ENCODE measurements around the gene USE1.
A peak's percentile ranks its signal among the peaks of the same experiment; 100 is the strongest.

Gene USE1

DNA sequence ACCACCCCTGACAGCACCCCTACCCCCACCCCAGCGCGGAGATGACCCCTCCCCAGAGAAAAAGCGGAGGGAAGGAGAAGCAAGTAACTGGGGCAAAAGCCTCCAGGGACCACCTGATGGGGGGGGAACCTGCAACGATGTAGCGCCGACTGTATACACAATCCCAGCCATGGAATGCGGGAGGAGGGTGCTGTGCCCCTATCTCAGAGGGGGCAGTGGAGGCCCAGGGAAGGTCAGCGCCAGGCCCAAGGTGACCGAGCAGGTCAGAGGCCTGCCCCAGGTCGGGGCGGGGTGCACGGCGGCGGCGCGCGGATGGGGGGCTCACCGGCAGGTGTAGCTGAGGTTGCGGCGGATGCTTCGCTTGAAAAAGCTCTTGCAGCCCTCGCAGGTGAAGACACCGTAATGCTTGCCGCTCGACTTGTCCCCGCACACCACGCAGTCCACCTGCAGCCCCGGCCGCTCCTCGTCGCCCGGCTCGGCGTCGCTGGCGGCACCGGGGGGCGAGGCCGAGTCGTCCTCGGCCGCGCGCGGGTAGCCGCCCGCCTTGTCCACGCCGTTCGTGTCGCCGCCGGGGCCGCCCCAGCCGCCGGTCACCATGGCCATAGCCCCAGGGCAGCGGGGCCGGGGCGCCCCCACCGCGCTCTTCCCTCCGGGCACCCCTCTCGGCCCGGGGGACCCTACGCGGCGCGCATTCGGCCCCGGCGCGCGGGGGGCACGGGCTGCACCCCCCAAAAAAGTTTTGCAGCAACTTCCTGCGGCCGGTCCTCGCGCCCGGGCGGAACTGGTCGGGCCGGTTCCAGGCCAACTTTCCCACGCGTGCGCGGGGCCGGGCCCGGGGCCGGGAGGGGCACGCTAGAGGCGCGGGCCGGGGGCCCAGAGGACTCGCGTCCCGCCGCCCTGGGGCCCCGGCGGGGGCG is 29.7 kb downstream of the USE1 start:
- Histone ChIP-seq H3K36me3 (ENCODE audit: insufficient read depth, low read length) (peaks cover 7% of the 10 kb centered on the region), H3K27me3 (ENCODE audit: insufficient read depth, low read length) (no peaks in the 10 kb centered on the region), H3K9me3 (ENCODE audit: low read length) (no peaks in the 10 kb centered on the region), H3K4me1 (ENCODE audit: insufficient read depth, low read length) (peaks cover 46% of the 10 kb centered on the region), H3K4me3 (ENCODE audit: low read length) (peak overlapping the region; percentile 98), H2AFZ (ENCODE audit: low read depth, low read length) (no peak overlapping the region)

DNA sequence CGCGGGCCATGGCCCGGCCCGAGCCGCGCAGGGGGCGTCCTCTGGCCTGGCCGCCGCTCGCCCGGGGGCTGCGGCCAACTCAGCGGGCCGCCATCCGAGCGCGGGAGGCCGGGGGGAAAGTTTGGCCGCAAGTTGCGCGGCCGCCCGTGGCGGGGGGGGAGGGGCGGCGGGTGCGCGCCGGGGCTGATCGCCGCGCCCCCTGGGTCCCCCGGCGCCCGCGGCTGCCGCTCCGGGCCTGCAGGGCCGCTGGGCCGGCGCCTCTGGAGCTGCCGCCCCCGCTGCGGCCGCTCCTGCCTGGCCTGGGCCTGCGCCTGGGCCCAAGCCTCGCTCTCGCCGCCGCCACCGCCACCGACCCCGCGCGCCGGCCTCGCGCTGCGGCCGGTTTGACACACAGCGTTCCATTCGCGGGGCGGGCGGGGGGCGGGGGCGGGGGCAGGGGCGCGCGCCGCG is 30.4 kb downstream of the USE1 start, which contains the start of gene NR2F6:
NR2F6 (minus strand) TSS at position 385 of the 450 bp plus-strand sequence. CDS start 699 bp downstream, outside the sequence.
- H3K27me3 ChIP-seq (ENCODE audit: insufficient read depth, low read length) = no peaks in the 10 kb centered on the region
- H3K9me3 ChIP-seq (ENCODE audit: low read length) = no peaks in the 10 kb centered on the region
- peak within 1 kb of the TSS; percentile 98 for H3K4me3 ChIP-seq (ENCODE audit: low read length)
- H3K4me1 ChIP-seq (ENCODE audit: insufficient read depth, low read length) = peaks cover 40% of the 10 kb centered on the region
- peak within 1 kb of the TSS; percentile 13 for H2AFZ ChIP-seq (ENCODE audit: low read depth, low read length)
- peaks cover 5% of the 10 kb centered on the region for H3K36me3 ChIP-seq (ENCODE audit: insufficient read depth, low read length)

DNA sequence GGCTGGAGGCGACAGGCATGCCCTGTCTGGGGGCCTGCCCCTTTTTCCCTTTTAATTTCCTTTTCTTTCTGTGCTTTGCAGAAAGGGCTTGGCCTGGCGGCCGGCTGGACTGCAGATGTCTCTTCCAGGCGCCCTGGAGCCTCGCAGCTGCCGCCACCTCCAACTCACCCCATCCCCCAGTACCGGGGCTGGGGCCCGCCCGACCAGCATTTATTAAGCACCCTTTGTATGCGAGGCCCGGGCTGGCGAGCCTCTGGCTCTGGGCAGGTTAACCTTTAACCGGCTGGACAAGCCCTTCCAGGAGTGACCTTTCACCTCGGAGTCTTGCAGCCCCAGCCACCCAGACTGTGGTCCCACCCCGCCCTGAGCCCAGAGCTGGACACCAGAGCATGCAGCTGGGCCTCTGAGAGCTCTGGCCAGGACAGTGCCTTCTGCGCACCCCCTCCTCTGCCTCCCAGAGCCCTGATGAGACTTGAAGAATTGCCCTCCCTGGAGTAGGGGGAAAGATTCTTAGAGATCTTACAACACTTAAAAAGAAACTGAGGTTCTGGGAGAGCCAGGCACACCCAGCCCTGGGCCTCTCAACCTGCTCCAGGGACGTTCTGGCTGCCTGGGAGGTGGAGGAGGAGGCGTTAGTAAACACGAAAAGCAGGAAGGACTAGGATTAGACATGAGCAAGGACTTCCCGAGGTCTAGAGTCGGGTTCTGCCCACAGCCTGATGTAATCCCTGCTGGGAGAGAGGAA is 31.7 kb downstream of the USE1 start:
- Histone ChIP-seq H3K9me3 (ENCODE audit: low read length) (no peaks in the 10 kb centered on the region), H3K4me3 (ENCODE audit: low read length) (peak overlapping the region; percentile 37)

DNA sequence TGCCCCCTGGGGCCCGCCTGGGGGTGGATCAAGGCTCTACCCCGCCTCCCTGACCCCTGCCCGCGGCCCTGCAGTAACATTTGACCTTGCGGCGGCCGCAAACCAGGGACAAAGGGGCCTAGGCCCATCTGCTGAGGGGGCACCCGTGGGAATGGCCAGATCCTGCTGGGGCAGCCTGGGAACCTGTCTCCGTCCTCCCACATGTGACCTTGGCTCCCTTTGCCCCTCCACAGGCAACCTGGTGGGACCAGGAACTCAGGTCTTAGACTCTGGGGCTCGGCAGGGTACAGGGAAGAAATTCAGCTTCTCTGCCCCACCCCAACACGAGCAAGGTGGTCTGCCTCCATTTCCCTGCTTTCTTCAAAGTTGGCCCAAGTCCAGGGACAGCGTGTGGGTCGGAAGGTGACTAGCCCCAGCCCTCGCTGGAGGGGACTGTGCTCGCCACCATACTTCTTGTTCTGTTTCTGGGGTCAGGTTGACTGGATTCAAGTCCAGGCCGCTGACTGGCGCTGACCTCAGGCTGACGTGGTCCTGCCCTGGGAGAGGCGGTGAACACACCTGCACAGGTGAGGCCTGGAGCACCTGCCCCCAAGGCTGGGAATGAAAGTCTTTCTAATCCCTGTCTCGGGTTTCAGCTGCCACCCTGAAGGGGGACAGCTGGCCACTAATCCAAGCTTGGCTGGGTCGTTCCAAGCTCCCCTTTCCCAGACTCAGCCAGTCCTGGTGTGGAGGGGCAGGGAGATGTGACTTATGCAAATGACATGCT is 33.0 kb downstream of the USE1 start:
- Histone ChIP-seq H3K4me1 (ENCODE audit: insufficient read depth, low read length) (peaks cover 35% of the 10 kb centered on the region), H2AFZ (ENCODE audit: low read depth, low read length) (no peak overlapping the region)

More for the DNA sequence above, 31.7 kb downstream of the USE1 start:
- Histone ChIP-seq H3K4me1 (ENCODE audit: insufficient read depth, low read length) (peaks cover 37% of the 10 kb centered on the region), H3K27me3 (ENCODE audit: insufficient read depth, low read length) (no peaks in the 10 kb centered on the region), H2AFZ (ENCODE audit: low read depth, low read length) (peak overlapping the region; percentile 13), H3K36me3 (ENCODE audit: insufficient read depth, low read length) (no peaks in the 10 kb centered on the region)

DNA sequence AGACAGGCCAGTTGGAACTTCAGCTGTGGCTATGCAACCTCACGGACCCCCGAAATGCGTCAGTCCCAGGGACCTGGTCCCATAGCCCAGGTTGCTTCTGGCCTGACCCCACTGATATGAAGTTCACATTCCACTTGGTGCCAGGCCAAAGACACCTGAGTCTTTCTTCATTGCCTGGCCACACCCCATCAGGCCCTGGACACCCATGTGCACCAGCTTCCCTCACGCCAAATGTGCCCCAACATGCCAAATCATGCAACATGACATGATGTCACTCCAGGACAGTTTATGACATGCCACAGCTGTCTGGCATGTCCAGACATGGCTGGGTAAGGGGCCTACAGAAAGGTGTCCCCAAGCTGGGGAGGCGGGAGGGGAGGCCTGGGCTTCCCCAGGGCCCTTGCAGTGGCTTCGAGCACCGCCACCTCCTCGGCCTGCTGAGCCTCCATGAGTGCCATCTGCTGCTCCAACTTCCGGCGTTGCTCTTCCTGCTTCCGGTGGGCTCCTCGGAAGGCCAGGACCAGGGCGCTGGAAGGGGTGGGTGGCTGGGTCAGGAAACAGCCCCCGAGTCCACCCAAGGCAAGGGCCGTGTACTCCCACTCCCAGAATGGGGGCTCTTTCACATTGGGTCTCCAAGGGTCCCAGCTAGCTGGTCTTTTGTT is 34.9 kb downstream of the USE1 start:
- Histone ChIP-seq H3K9me3 (ENCODE audit: low read length) (no peaks in the 10 kb centered on the region), H3K4me3 (ENCODE audit: low read length) (no peak overlapping the region), H3K36me3 (ENCODE audit: insufficient read depth, low read length) (no peaks in the 10 kb centered on the region), H3K27me3 (ENCODE audit: insufficient read depth, low read length) (no peaks in the 10 kb centered on the region), H3K4me1 (ENCODE audit: insufficient read depth, low read length) (peaks cover 23% of the 10 kb centered on the region), H2AFZ (ENCODE audit: low read depth, low read length) (no peak overlapping the region)

More for the DNA sequence above, 33.0 kb downstream of the USE1 start:
- Histone ChIP-seq H3K36me3 (ENCODE audit: insufficient read depth, low read length) (no peaks in the 10 kb centered on the region), H3K4me3 (ENCODE audit: low read length) (no peak overlapping the region), H3K27me3 (ENCODE audit: insufficient read depth, low read length) (no peaks in the 10 kb centered on the region), H3K9me3 (ENCODE audit: low read length) (no peaks in the 10 kb centered on the region)

DNA sequence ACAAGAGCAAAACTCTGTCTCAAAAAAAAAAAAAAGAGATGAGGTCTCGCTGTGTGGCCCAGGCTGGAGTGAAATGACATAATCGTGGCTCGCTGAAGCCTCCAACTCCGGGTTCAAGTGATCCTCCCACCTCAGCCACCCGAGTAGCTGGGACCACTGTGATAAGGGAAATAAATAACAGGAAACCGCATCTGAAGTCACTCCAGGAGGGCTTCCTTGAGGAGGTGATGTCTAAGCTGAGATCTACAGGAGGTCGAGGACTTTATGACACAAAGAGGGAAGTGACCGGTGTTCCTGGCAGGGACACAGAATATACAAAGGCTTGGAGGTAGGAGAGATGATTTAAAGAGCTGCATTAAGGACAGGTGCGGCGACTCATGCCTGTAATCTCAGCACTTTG is 39.5 kb downstream of the USE1 start:
- peaks cover 3% of the 10 kb centered on the region for H3K4me1 ChIP-seq (ENCODE audit: insufficient read depth, low read length)
- no peaks in the 10 kb centered on the region for H3K9me3 ChIP-seq (ENCODE audit: low read length)
- no peak overlapping the region for H2AFZ ChIP-seq (ENCODE audit: low read depth, low read length)
- no peaks in the 10 kb centered on the region for H3K27me3 ChIP-seq (ENCODE audit: insufficient read depth, low read length)
- no peak overlapping the region for H3K4me3 ChIP-seq (ENCODE audit: low read length)
- H3K36me3 ChIP-seq (ENCODE audit: insufficient read depth, low read length) = no peaks in the 10 kb centered on the region

DNA sequence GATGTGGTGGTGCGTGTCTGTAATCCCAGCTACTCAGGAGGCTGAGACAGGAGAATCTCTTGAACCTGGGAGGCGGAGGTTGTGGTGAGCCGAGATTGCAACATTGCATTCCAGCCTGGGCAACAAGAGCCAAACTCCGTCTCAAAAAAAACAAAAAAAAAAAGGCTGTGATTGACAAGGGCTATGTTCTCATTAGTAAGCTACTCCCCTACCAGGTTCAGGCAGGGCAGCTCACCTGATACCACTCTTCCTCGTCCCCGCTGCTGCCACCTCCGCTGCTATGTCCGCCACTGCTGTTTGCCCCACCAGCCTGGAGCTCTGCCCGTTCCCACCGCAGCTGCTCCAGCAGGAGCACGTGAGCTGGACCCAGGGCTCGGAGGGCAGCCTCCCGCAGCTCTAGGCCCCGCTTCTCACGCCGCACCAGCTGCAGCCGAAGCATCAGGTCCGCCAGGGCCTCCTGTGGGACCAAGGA is 40.0 kb downstream of the USE1 start:
- Histone ChIP-seq H3K9me3 (ENCODE audit: low read length) (no peaks in the 10 kb centered on the region), H3K4me1 (ENCODE audit: insufficient read depth, low read length) (peaks cover 3% of the 10 kb centered on the region), H2AFZ (ENCODE audit: low read depth, low read length) (no peak overlapping the region), H3K27me3 (ENCODE audit: insufficient read depth, low read length) (no peaks in the 10 kb centered on the region), H3K36me3 (ENCODE audit: insufficient read depth, low read length) (no peaks in the 10 kb centered on the region), H3K4me3 (ENCODE audit: low read length) (no peak overlapping the region)

DNA sequence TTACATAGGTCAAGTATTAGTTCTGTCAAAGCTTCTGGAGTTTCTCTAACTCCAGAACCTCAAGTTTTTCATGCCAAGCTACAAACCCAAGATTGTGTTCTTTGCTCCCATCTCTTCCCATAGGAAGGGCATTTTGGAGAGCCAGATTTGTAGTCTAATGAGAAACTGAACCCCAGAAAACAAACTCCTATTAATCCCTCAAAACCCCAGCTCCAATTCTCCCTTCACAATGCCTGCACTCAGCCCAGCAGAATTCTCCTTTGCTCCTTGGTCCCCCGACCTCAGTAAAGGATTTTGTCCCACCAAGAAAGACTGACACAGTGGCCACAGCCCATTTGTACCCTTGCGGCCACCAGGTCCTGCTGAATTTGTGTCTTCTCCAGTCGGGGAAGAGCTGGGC is 41.0 kb downstream of the USE1 start:
- Histone ChIP-seq H2AFZ (ENCODE audit: low read depth, low read length) (no peak overlapping the region), H3K36me3 (ENCODE audit: insufficient read depth, low read length) (no peaks in the 10 kb centered on the region), H3K4me3 (ENCODE audit: low read length) (no peak overlapping the region), H3K4me1 (ENCODE audit: insufficient read depth, low read length) (peaks cover 5% of the 10 kb centered on the region), H3K9me3 (ENCODE audit: low read length) (no peaks in the 10 kb centered on the region), H3K27me3 (ENCODE audit: insufficient read depth, low read length) (no peaks in the 10 kb centered on the region)

DNA sequence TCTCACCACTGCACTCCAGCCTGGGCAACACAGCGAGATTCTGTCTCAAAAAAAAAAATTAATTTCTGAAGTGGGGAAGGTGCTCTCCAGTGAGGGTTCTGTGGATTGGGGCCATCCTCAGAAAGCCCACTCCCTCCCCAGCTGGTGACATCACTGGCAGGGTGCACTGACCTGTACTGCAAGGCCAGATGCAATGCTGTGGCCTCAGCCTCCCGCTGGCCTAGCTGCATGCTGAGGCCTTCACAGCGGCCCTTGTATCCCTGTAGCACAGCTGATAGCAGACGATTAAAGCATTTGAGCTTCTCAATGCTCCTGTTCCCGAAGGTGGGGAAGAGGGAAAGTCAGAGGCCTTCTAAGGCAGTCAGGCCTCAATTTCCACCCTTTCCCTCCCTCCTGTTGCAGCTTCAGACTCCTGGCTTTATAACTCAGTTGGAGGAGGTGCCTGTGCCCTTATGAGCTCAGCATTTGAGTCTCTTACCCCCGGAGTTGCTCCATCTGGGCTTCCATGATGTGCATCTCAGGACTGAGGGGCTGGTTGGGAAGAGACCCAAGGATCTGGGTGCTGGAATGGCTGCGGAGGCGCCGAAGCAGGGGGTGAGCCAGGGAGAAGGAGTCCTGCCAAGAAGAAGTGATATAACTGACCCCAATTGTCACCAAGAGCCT is 44.1 kb downstream of the USE1 start:
- no peaks in the 10 kb centered on the region for H3K36me3 ChIP-seq (ENCODE audit: insufficient read depth, low read length)
- H3K4me3 ChIP-seq (ENCODE audit: low read length) = no peak overlapping the region
- H3K4me1 ChIP-seq (ENCODE audit: insufficient read depth, low read length) = peaks cover 5% of the 10 kb centered on the region
- H3K9me3 ChIP-seq (ENCODE audit: low read length) = no peaks in the 10 kb centered on the region
- no peak overlapping the region for H2AFZ ChIP-seq (ENCODE audit: low read depth, low read length)
- H3K27me3 ChIP-seq (ENCODE audit: insufficient read depth, low read length) = no peaks in the 10 kb centered on the region

DNA sequence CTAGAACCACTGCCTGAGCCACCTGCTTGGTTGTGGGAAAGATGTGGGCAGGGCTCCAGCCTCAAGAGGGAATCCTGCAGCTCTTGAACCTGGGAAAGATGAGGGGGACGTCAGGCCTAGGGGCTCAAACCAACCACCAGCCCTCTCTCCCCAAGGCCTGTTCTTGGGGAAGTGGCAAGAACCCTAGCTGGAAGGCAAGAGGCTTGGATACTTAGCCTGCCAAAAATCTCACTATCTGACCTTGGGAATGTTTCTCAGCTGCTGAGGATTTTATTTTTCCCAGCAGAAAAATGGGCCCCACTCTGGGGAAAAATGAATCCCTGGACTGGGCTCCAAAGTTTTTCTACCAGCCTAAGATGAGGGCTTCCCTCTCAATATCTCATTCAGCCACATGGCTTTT is 44.8 kb downstream of the USE1 start:
- no peaks in the 10 kb centered on the region for H3K27me3 ChIP-seq (ENCODE audit: insufficient read depth, low read length)
- no peak overlapping the region for H3K4me3 ChIP-seq (ENCODE audit: low read length)
- H3K9me3 ChIP-seq (ENCODE audit: low read length) = no peaks in the 10 kb centered on the region
- no peak overlapping the region for H2AFZ ChIP-seq (ENCODE audit: low read depth, low read length)
- H3K4me1 ChIP-seq (ENCODE audit: insufficient read depth, low read length) = peaks cover 5% of the 10 kb centered on the region
- no peaks in the 10 kb centered on the region for H3K36me3 ChIP-seq (ENCODE audit: insufficient read depth, low read length)

DNA sequence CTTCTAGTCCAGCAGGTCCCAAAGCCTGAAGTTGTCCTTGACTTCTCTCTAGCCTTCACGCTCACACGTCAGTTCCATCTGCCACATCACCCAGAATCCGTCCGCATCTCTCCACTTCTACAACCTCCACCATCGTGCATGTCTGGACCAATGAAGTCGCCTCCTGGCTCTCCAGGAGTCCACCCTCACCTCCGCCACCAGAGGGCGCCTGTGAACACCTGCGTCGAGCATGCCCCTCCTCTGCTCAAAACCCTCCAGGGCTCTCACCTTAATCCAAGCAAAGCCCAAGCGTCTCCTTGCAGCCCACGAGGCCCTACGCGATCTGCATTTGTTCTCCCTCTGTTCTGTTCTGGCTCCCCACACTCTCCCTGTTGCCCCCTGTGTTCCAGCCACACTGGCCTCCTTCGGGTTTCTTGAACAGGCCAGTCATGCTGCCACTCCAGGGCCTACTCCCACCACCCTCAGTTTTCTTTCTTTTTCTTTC is 45.7 kb downstream of the USE1 start:
- no peaks in the 10 kb centered on the region for H3K27me3 ChIP-seq (ENCODE audit: insufficient read depth, low read length)
- H3K36me3 ChIP-seq (ENCODE audit: insufficient read depth, low read length) = no peaks in the 10 kb centered on the region
- H3K4me1 ChIP-seq (ENCODE audit: insufficient read depth, low read length) = peaks cover 5% of the 10 kb centered on the region
- H3K9me3 ChIP-seq (ENCODE audit: low read length) = no peaks in the 10 kb centered on the region
- H2AFZ ChIP-seq (ENCODE audit: low read depth, low read length) = no peak overlapping the region
- H3K4me3 ChIP-seq (ENCODE audit: low read length) = no peak overlapping the region

DNA sequence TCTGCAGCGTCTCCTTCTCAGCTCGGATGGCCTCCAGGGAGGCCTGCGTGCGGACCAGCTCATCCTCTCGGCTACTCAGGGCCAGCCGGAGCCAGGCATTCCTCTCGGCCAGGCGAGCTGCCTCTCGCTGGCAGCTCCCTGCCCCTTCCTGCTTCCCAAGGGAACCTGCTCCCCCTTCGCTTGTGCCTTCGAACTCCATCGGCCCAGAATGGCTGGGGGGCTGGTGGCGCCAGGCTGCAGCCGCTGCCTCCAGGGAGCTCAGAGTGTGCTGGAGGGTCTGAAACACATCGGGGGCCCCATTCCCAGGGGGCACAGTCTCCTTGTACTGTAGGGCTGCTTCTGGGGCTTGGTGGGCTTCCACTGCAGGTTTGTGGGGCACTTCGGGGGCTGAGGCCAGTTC is 47.4 kb downstream of the USE1 start:
- no peak overlapping the region for H3K4me3 ChIP-seq (ENCODE audit: low read length)
- H3K9me3 ChIP-seq (ENCODE audit: low read length) = no peaks in the 10 kb centered on the region
- H3K4me1 ChIP-seq (ENCODE audit: insufficient read depth, low read length) = peaks cover 5% of the 10 kb centered on the region
- H3K27me3 ChIP-seq (ENCODE audit: insufficient read depth, low read length) = no peaks in the 10 kb centered on the region
- no peaks in the 10 kb centered on the region for H3K36me3 ChIP-seq (ENCODE audit: insufficient read depth, low read length)
- no peak overlapping the region for H2AFZ ChIP-seq (ENCODE audit: low read depth, low read length)

Data from neuron (in vitro differentiated cells).